KOPT-K1 (cell line): ENCODE data around the gene FRMPD4.

ENCODE experiments used
- H3K27ac ChIP-seq: fragments of 200-600 bp; sonication (generic); 2 replicates; pipeline ENCODE4 v1.5.1; 2016; ENCODE audit warnings: antibody characterized with exemption, mild to moderate bottlenecking, low read depth, low read length; ENCODE audit not compliant: poor library complexity, severe bottlenecking
- H3K36me3 ChIP-seq: fragments of 200-600 bp; sonication (generic); 2 replicates; pipeline ENCODE4 v1.5.1; 2017; ENCODE audit warnings: antibody characterized with exemption, mild to moderate bottlenecking, low read length, moderate library complexity; ENCODE audit not compliant: insufficient read depth
- H3K9me3 ChIP-seq: fragments of 200-600 bp; sonication (generic); 2 replicates; pipeline ENCODE4 v1.5.1; 2017; ENCODE audit warnings: antibody characterized with exemption, low read length, mild to moderate bottlenecking; ENCODE audit not compliant: insufficient read depth, poor library complexity, severe bottlenecking

Gene FRMPD4

DNA sequence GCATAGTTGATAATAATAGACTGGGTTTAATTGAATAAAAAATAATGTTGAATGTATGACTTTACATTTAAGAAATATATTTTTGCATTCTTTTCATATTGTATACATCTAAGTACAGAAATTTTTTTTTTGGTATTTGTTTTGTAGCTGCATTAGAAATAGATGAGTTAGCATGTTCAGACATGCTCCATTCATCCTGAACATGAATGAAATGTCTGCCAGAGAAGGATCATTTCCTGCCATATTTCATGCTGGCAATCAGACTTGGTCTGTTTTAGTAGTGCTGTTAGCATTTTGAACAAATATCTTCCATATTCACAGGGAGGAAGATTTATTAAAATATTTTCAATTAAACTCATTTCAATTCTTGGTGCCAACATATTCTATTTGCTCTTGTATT, 98.9 kb downstream of the FRMPD4 start:
- Histone ChIP-seq H3K9me3 (no peaks in the 10 kb centered on the region), H3K36me3 (no peaks in the 10 kb centered on the region), H3K27ac (no peak overlapping the region)

DNA sequence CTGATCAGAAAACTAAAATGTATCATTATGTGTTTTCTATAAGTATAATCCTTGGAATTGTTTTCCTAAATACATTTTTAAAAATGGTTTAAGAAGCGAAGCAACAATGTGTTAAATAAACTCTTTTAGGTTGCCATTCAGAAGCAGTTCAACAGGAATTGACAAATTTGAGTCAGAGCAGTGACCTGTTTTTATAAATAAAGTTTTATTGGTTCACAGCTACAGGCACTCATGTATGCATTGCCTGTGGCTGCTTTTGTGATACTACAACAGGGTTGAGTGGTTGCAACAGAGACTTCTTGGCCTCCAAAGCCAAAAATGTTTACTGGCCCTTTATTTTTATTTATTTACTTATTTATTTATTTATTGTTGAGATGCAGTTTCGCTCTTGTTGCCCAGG, 99.5 kb downstream of the FRMPD4 start:
- H3K9me3 ChIP-seq: no peaks in the 10 kb centered on the region
- no peaks in the 10 kb centered on the region for H3K36me3 ChIP-seq
- H3K27ac ChIP-seq: no peak overlapping the region

GRCh38 chrX:12239356-12240082, 101.2 kb downstream of the FRMPD4 start:
- H3K9me3 ChIP-seq: no peaks in the 10 kb centered on the region
- H3K36me3 ChIP-seq: no peaks in the 10 kb centered on the region
- no peak overlapping the region for H3K27ac ChIP-seq

- Histone ChIP-seq H3K36me3 (no peaks in the 10 kb centered on the region), H3K9me3 (no peaks in the 10 kb centered on the region), H3K27ac (no peak overlapping the region)
Measured at GRCh38 chrX:12240491-12240890, 102.2 kb downstream of the FRMPD4 start.

- H3K9me3 ChIP-seq: no peaks in the 10 kb centered on the region
- H3K36me3 ChIP-seq: no peaks in the 10 kb centered on the region
- H3K27ac ChIP-seq: no peak overlapping the region
Measured at GRCh38 chrX:12241026-12241425, 102.8 kb downstream of the FRMPD4 start.

DNA sequence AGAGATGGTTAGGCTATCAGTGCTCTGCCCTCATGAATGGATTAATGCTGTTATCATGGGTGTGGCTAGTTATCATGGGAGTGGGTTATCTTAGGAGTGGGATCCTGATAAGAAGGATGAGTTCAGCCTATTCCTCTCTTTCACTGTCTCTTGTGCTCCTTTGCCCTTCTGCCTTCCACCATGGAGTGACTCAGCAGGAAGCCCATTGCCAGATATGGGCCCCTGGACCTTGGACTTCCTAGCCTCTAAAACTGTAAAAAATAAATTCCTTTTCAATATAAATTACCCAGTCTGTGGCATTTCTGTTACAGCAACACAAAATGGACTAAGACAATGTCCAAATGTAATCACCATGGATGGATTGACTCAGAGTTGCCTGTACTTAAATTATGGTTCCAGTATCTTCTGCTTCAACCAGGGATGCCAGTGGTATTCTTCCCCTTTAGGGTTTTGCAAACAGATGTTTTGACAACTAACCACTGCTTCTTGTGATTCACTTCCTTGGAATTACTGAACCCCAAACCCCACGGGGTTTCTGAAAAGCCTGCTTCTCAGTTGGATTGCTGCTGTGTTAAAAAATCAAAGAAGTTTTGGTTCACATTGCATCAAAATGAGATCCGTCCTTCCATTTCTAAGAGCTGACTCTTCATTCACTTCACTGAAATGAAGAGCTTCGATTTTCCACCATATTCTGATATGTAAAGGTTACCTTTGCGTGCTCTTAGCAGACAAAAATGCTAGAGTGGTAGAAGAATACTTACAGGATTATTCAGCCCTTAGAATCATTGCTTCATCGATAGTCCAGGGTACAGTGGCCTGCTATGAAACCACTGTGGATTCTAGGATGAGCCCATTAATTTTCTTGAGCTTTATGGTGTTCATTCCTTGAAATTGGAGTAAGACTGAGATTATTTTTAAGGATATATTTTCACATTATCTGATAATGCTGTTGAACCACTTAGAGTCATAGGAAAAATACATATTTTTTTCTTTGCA, 107.7 kb downstream of the FRMPD4 start:
- Histone ChIP-seq H3K27ac (no peak overlapping the region), H3K9me3 (no peaks in the 10 kb centered on the region)

GRCh38 chrX:12249997-12250396, 111.7 kb downstream of the FRMPD4 start:
- Histone ChIP-seq H3K9me3 (no peaks in the 10 kb centered on the region), H3K36me3 (no peaks in the 10 kb centered on the region), H3K27ac (no peak overlapping the region)

More for the DNA sequence above, 107.7 kb downstream of the FRMPD4 start:
- H3K36me3 ChIP-seq: no peaks in the 10 kb centered on the region

- no peaks in the 10 kb centered on the region for H3K36me3 ChIP-seq
- H3K27ac ChIP-seq: no peak overlapping the region
- no peaks in the 10 kb centered on the region for H3K9me3 ChIP-seq
Measured at GRCh38 chrX:12263211-12263610, 124.9 kb downstream of the FRMPD4 start.

DNA sequence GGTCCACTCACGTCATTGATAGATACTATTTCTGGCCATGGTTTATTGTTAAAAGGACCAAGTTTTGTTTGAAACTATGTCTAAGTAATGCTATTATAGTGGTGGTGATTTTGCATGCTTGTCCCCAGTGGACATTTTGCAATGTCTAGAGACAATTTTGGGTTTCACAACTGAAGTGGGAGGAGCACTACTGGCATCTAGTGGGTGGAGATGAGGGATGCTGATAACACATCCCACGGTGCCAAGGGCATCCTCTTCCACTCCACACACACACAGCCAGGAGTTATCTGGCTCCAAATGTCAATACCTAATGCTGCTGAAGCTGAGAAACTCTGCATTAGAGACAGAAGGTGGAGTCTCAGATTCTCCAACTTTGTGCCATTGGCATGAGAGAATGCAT, 131.2 kb downstream of the FRMPD4 start:
- no peaks in the 10 kb centered on the region for H3K9me3 ChIP-seq
- no peak overlapping the region for H3K27ac ChIP-seq
- no peaks in the 10 kb centered on the region for H3K36me3 ChIP-seq

DNA sequence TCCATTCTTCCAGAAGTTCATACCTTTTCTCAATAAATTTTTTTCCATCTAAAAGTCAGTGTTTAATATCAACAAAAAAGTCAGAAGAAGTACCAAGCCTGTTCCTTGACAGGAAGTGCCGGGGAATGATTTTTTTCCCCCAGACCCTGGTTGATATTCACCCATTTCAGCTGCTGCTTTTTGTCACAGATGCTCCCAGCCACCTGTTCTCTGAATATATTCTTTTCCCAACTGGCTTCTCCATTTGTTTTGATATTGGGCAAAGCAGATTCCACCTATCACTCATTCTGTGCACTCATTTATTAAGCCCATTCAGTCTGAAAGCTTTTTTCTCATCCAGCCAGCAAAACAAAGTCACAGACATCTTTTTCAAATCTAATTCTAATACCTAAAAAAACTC, 139.9 kb downstream of the FRMPD4 start:
- Histone ChIP-seq H3K36me3 (no peaks in the 10 kb centered on the region), H3K27ac (no peak overlapping the region), H3K9me3 (no peaks in the 10 kb centered on the region)

- Histone ChIP-seq H3K27ac (no peak overlapping the region), H3K36me3 (no peaks in the 10 kb centered on the region), H3K9me3 (no peaks in the 10 kb centered on the region)
Measured at GRCh38 chrX:12282991-12283390, 144.7 kb downstream of the FRMPD4 start.

- Histone ChIP-seq H3K27ac (no peak overlapping the region), H3K36me3 (no peaks in the 10 kb centered on the region), H3K9me3 (no peaks in the 10 kb centered on the region)
Measured at GRCh38 chrX:12292996-12293765, 154.9 kb downstream of the FRMPD4 start.

DNA sequence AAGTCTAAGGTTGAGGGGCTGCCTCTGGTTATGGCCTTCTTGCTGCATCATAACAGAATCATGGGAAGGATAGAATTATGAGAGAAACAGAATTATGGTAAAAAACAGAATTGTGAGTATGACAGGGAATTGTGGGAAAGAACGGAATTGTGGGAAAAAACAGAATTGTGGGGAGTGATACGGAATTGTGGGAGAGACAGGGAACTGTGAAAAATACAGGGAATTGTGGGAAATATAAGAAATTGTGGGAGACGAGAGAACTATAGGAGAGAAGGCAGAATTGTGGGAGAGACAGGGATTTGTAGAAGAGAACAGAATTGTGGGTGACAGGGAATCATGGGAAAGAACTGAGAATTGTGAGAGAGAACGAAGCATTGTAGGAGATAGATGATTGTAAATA, 159.1 kb downstream of the FRMPD4 start:
- Histone ChIP-seq H3K36me3 (no peaks in the 10 kb centered on the region), H3K9me3 (no peaks in the 10 kb centered on the region), H3K27ac (no peak overlapping the region)

DNA sequence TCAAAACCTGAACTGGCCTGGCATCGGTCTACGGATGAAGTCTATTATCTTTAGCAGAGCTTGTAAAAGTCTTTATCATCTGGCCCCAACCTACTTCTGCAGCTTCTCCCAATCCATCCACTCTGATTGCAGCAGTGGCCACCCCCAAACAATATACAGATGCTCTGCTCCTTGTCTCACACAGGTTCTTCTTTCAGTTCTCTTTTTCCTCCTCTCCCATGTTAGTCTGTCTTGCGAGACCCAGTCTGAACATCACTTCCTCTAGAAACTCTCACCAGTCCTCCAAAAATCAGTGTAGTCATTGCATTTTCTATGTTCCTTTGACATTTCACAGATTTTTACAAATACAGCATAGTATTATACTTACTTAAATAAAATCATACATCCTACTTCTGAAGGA, 163.0 kb downstream of the FRMPD4 start:
- no peak overlapping the region for H3K27ac ChIP-seq
- no peaks in the 10 kb centered on the region for H3K9me3 ChIP-seq
- H3K36me3 ChIP-seq: no peaks in the 10 kb centered on the region

GRCh38 chrX:12304261-12304660, 166.0 kb downstream of the FRMPD4 start:
- Histone ChIP-seq H3K27ac (no peak overlapping the region), H3K9me3 (no peaks in the 10 kb centered on the region), H3K36me3 (no peaks in the 10 kb centered on the region)
